Fibroblast of lung (primary cell): ENCODE results near the gene NARF.

Experiments used
- CTCF ChIP-seq, 2 donors: IDR thresholded peaks in 1 of 2; conservative IDR thresholded peaks in 1 of 2; 1 replicate in 1 of 2; 2 replicates in 1 of 2; pipeline ENCODE4 v1.5.1; 2011 to 2012; ENCODE audit warnings: low read length in 2 of 2, control low read depth in 1 of 2, inconsistent platforms in 1 of 2, low read depth in 1 of 2, mild to moderate bottlenecking in 1 of 2
- EZH2 ChIP-seq: IDR thresholded peaks from 2 replicates; pipeline ENCODE4 v1.5.1; 2012; ENCODE audit warnings: low read length, control low read depth, mild to moderate bottlenecking; ENCODE audit errors: missing control alignments

GRCh38 chr17:82536512-82537201 is 78.1 kb downstream of the NARF start:
- TF ChIP-seq CTCF (conservative IDR thresholded peaks at IDR 0.05 in 1 of 2, IDR thresholded peaks at IDR 0.05 in 1 of 2; ENCODE audit: low read depth in 1 of 2, low read length in 2 of 2) (no peak), EZH2 (no peak)
